H9 (cell line): ENCODE results near the gene FKBP8. TPM values are rescaled to one million over a fixed set of nuclear protein-coding genes. Genes with fewer than 3 reads are reported as not detected.

Experiments used
- DNase-seq: peaks from one replicate; pipeline ENCODE4 v3.0.0-alpha.2; 2017
- H2AFZ ChIP-seq: one replicate; pipeline ENCODE4 v1.6.1; 2013; ENCODE audit warnings: mild to moderate bottlenecking, low read length, control low read depth, moderate library complexity
- H2AK5ac ChIP-seq: 2 replicates; pipeline ENCODE4 v1.6.1; 2013; ENCODE audit warnings: low read length, control low read depth, mixed read lengths; ENCODE audit not compliant: insufficient read length
- H2BK120ac ChIP-seq: one replicate; pipeline ENCODE4 v1.6.1; 2013; ENCODE audit warnings: low read depth, mild to moderate bottlenecking, low read length, control low read depth, inconsistent platforms; ENCODE audit not compliant: poor library complexity, severe bottlenecking
- H2BK12ac ChIP-seq: 2 replicates; pipeline ENCODE4 v1.6.1; 2013; ENCODE audit warnings: low read length, control low read depth, mixed read lengths, low read depth; ENCODE audit not compliant: insufficient read length
- H2BK15ac ChIP-seq: 2 replicates; pipeline ENCODE4 v1.6.1; 2013; ENCODE audit warnings: low read depth, low read length, control low read depth
- H2BK20ac ChIP-seq: one replicate; pipeline ENCODE4 v1.6.1; 2013; ENCODE audit warnings: low read depth, mild to moderate bottlenecking, low read length, control low read depth, inconsistent platforms; ENCODE audit not compliant: poor library complexity, severe bottlenecking
- H2BK5ac ChIP-seq: 2 replicates; pipeline ENCODE4 v1.6.1; 2013; ENCODE audit warnings: low read length, control low read depth, mixed read lengths; ENCODE audit not compliant: insufficient read length
- H3K14ac ChIP-seq: 2 replicates; pipeline ENCODE4 v1.6.1; 2013; ENCODE audit warnings: low read length, control low read depth; ENCODE audit not compliant: insufficient read depth
- H3K18ac ChIP-seq: 2 replicates; pipeline ENCODE4 v1.6.1; 2013; ENCODE audit warnings: low read depth, mild to moderate bottlenecking, mixed read lengths, low read length, control low read depth; ENCODE audit not compliant: insufficient read length
- H3K23ac ChIP-seq: 2 replicates; pipeline ENCODE4 v1.6.1; 2013; ENCODE audit warnings: low read length, control low read depth, mixed read lengths, low read depth; ENCODE audit not compliant: insufficient read length
- H3K23me2 ChIP-seq: 2 replicates; pipeline ENCODE4 v1.6.1; 2013; ENCODE audit warnings: low read depth, mild to moderate bottlenecking, mixed read lengths, low read length, control low read depth; ENCODE audit not compliant: insufficient read length, poor library complexity, severe bottlenecking
- H3K27ac ChIP-seq: 2 replicates; pipeline ENCODE4 v1.5.1; 2013; ENCODE audit warnings: low read length, control low read depth, mixed read lengths, low read depth; ENCODE audit not compliant: insufficient read length
- H3K27me3 ChIP-seq: 2 replicates; pipeline ENCODE4 v1.6.1; 2013; ENCODE audit warnings: low read length, control low read depth, inconsistent platforms; ENCODE audit not compliant: insufficient read depth
- H3K4ac ChIP-seq: 2 replicates; pipeline ENCODE4 v1.6.1; 2013; ENCODE audit warnings: low read depth, mild to moderate bottlenecking, control low read depth, inconsistent platforms, low read length, moderate library complexity
- H3K4me1 ChIP-seq: 2 replicates; pipeline ENCODE4 v1.6.1; 2013; ENCODE audit warnings: low read length, control low read depth, inconsistent platforms; ENCODE audit not compliant: insufficient read depth
- H3K4me2 ChIP-seq: 2 replicates; pipeline ENCODE4 v1.6.1; 2013; ENCODE audit warnings: low read length, control low read depth, mixed read lengths; ENCODE audit not compliant: insufficient read length, insufficient read depth
- H3K56ac ChIP-seq: 2 replicates; pipeline ENCODE4 v1.6.1; 2013; ENCODE audit warnings: low read depth, mild to moderate bottlenecking, mixed read lengths, low read length, control low read depth; ENCODE audit not compliant: insufficient read length
- H3K79me1 ChIP-seq: 2 replicates; pipeline ENCODE4 v1.6.1; 2013; ENCODE audit warnings: low read depth, mild to moderate bottlenecking, moderate library complexity, low read length, control low read depth, inconsistent platforms; ENCODE audit not compliant: insufficient read depth, poor library complexity, severe bottlenecking
- H3K79me2 ChIP-seq: 2 replicates; pipeline ENCODE4 v1.6.1; 2013; ENCODE audit warnings: low read length, control low read depth, inconsistent platforms; ENCODE audit not compliant: insufficient read depth
- H3K9ac ChIP-seq: 2 replicates; pipeline ENCODE4 v1.6.1; 2013; ENCODE audit warnings: low read length, control low read depth, mixed read lengths; ENCODE audit not compliant: insufficient read length; ENCODE audit errors: extremely low read depth
- H3K9me3 ChIP-seq: one replicate; pipeline ENCODE4 v1.6.1; 2013; ENCODE audit warnings: low read depth, low read length, inconsistent platforms; ENCODE audit not compliant: control insufficient read depth
- H3T11ph ChIP-seq: one replicate; pipeline ENCODE4 v1.6.1; 2013; ENCODE audit warnings: mild to moderate bottlenecking, low read length, control low read depth, inconsistent platforms
- H4K20me1 ChIP-seq: one replicate; pipeline ENCODE4 v1.6.1; 2013; ENCODE audit not compliant: control insufficient read depth, insufficient read length, insufficient read depth
- H4K5ac ChIP-seq: 2 replicates; pipeline ENCODE4 v1.6.1; 2013; ENCODE audit warnings: low read depth, mild to moderate bottlenecking, mixed read lengths, low read length, control low read depth; ENCODE audit not compliant: insufficient read length
- H4K8ac ChIP-seq: replicated peaks from 2 replicates; pipeline ENCODE4 v1.6.1; 2013; ENCODE audit warnings: low read length, control low read depth, mixed read lengths, low read depth; ENCODE audit not compliant: insufficient read length
- H4K91ac ChIP-seq: 2 replicates; pipeline ENCODE4 v1.6.1; 2013; ENCODE audit warnings: low read depth, mild to moderate bottlenecking, moderate library complexity, mixed read lengths, low read length, control low read depth; ENCODE audit not compliant: insufficient read length
- H3K27ac Mint-ChIP-seq, 3 experiments: 2 replicates in 2 of 3; 3 replicates in 1 of 3; pipeline ENCODE4 v1.8.0; 2020 to 2021; ENCODE audit warnings: mixed read lengths in 3 of 3, mild to moderate bottlenecking in 1 of 3, moderate library complexity in 1 of 3
- H3K27me3 Mint-ChIP-seq: 2 replicates; pipeline ENCODE4 v1.8.0; 2021; ENCODE audit warnings: low read depth, mild to moderate bottlenecking, moderate library complexity, mixed read lengths
- H3K36me3 Mint-ChIP-seq, 3 experiments: 2 replicates in 2 of 3; 3 replicates in 1 of 3; pipeline ENCODE4 v1.8.0; 2020 to 2021; ENCODE audit warnings: low read depth in 3 of 3, mixed read lengths in 3 of 3; ENCODE audit not compliant: insufficient read depth in 1 of 3
- H3K4me1 Mint-ChIP-seq, 2 experiments: 2 replicates each; pipeline ENCODE4 v1.8.0; 2020; ENCODE audit warnings: mixed read lengths in 2 of 2
- H3K4me3 Mint-ChIP-seq, 2 experiments: 2 replicates in 1 of 2; 3 replicates in 1 of 2; pipeline ENCODE4 v1.8.0; 2020 to 2021; ENCODE audit warnings: mild to moderate bottlenecking in 2 of 2, mixed read lengths in 2 of 2, moderate library complexity in 1 of 2
- H3K9me3 Mint-ChIP-seq, 2 experiments: 2 replicates in 1 of 2; 3 replicates in 1 of 2; pipeline ENCODE4 v1.8.0; 2020; ENCODE audit warnings: mild to moderate bottlenecking in 2 of 2, mixed read lengths in 2 of 2, moderate library complexity in 1 of 2
- CTCF ChIP-seq: fragments of 200-600 bp; sonication (generic); conservative IDR thresholded peaks from 3 replicates; pipeline ENCODE4 v1.8.0; 2021; ENCODE audit warnings: antibody characterized with exemption, mild to moderate bottlenecking
- WGBS: extraction: QIAGEN DNeasy Blood & Tissue Kit; methylation state at CpG from one replicate; pipeline ENCODE4 v1.1.7; 2013; ENCODE audit warnings: missing lambda C conversion rate, low lambda C conversion rate, mixed read lengths; ENCODE audit not compliant: insufficient read length; ENCODE audit errors: extremely low coverage; 5-methylcytosine and 5-hydroxymethylcytosine counted together
- total RNA-seq: library from RNA; stranded (reverse); gene quantifications from 2 replicates; pipeline ENCODE4 v1.2.1, GENCODE V29; 2021

FKBP8 gene
- total RNA-seq, 1 experiment from 2014 or later: 308 TPM

- Histone ChIP-seq H3K27ac (no peak overlapping the region), H3K14ac (no peak overlapping the region), H3K18ac (no peak overlapping the region), H2BK120ac (no peak overlapping the region), H3K23ac (no peak overlapping the region), H3K79me2 (no peaks in the 10 kb centered on the region), H2AFZ (no peak overlapping the region), H3K23me2 (no peaks in the 10 kb centered on the region), H3K27me3 (no peaks in the 10 kb centered on the region), H3K56ac (no peak overlapping the region), H3K9ac (no peak overlapping the region), H3T11ph (no peak overlapping the region), H2BK5ac (no peak overlapping the region), H4K8ac (no peak overlapping the region), H3K4me1 (no peaks in the 10 kb centered on the region; the same call in 1 of the 2 replicates), H3K79me1 (no peaks in the 10 kb centered on the region), H3K4me2 (no peak overlapping the region), H4K5ac (no peak overlapping the region), H4K20me1 (peaks cover 2% of the 10 kb centered on the region), H2BK20ac (no peak overlapping the region), H2BK12ac (no peak overlapping the region), H3K9me3 (no peaks in the 10 kb centered on the region), H4K91ac (no peak overlapping the region), H2AK5ac (no peak overlapping the region), H2BK15ac (no peak overlapping the region), H3K4ac (no peak overlapping the region)
- no peak overlapping the region for H3K4me3 Mint-ChIP-seq
- H3K27ac Mint-ChIP-seq: no peak overlapping the region; a peak in 1 of 7 replicates
- no peak for TF ChIP-seq CTCF
- peaks cover 35 to 36% of the 10 kb centered on the region in 2 experiments for H3K4me1 Mint-ChIP-seq
- no peaks in the 10 kb centered on the region for H3K27me3 Mint-ChIP-seq
- DNase-seq: no peak
- H3K36me3 Mint-ChIP-seq: peaks cover 0 to 3% (median 0%) of the 10 kb centered on the region in 3 experiments; a peak in 2 of 7 replicates
- H3K9me3 Mint-ChIP-seq: no peaks in the 10 kb centered on the region
- WGBS: no CpG with 5 or more reads among the region's 14 CpGs
These were observed 53.7 kb downstream of the FKBP8 start for GRCh38 chr19:18489627-18490184.
